Mesendoderm (in vitro differentiated cells): Measurements from ENCODE around the gene LRRN1. TPM values are rescaled to one million over a fixed set of nuclear protein-coding genes. Genes with fewer than 3 reads are reported as not detected.
A peak's percentile ranks its signal among the peaks of the same experiment; 100 is the strongest.

Experiments
- DNase-seq: peaks from one replicate; pipeline ENCODE4 v3.0.0; 2013
- H2AK5ac ChIP-seq: 2 replicates; pipeline ENCODE4 v1.6.1; 2013; ENCODE audit warnings: low read length, inconsistent platforms
- H2BK120ac ChIP-seq: 2 replicates; pipeline ENCODE4 v1.6.1; 2013; ENCODE audit warnings: low read depth, mild to moderate bottlenecking, low read length, moderate library complexity, mixed read lengths
- H2BK15ac ChIP-seq: replicated peaks from 2 replicates; pipeline ENCODE4 v1.6.1; 2013; ENCODE audit warnings: low read depth, mild to moderate bottlenecking, moderate library complexity
- H2BK5ac ChIP-seq: 2 replicates; pipeline ENCODE4 v1.6.1; 2013; ENCODE audit warnings: low read length, inconsistent platforms
- H3K18ac ChIP-seq: 2 replicates; pipeline ENCODE4 v1.6.1; 2013; ENCODE audit warnings: mild to moderate bottlenecking, low read length, mixed read lengths
- H3K23ac ChIP-seq: one replicate; pipeline ENCODE4 v1.6.1; 2013; ENCODE audit warnings: low read length
- H3K27ac ChIP-seq: 2 replicates; pipeline ENCODE4 v1.5.1; 2013; ENCODE audit warnings: low read depth, mild to moderate bottlenecking, inconsistent platforms, low read length, moderate library complexity
- H3K27me3 ChIP-seq: 2 replicates; pipeline ENCODE4 v1.6.1; 2013; ENCODE audit warnings: low read length, control low read depth, mild to moderate bottlenecking, inconsistent platforms; ENCODE audit not compliant: insufficient read depth, poor library complexity
- H3K36me3 ChIP-seq: 2 replicates; pipeline ENCODE4 v1.6.1; 2013; ENCODE audit warnings: low read length, inconsistent platforms; ENCODE audit not compliant: control insufficient read depth, insufficient read depth
- H3K4ac ChIP-seq: one replicate; pipeline ENCODE4 v1.6.1; 2013; ENCODE audit warnings: low read depth, mild to moderate bottlenecking, low read length, moderate library complexity
- H3K4me1 ChIP-seq: 2 replicates; pipeline ENCODE4 v1.6.1; 2013; ENCODE audit warnings: low read depth, low read length, inconsistent platforms; ENCODE audit not compliant: control insufficient read depth
- H3K4me2 ChIP-seq: 2 replicates; pipeline ENCODE4 v1.6.1; 2013; ENCODE audit warnings: low read length
- H3K4me3 ChIP-seq: 2 replicates; pipeline ENCODE4 v1.5.1; 2013; ENCODE audit warnings: mild to moderate bottlenecking, low read length
- H3K56ac ChIP-seq: one replicate; pipeline ENCODE4 v1.6.1; 2013; ENCODE audit warnings: low read length
- H3K79me1 ChIP-seq: 2 replicates; pipeline ENCODE4 v1.6.1; 2013; ENCODE audit warnings: low read length, inconsistent platforms
- H3K79me2 ChIP-seq: 2 replicates; pipeline ENCODE4 v1.6.1; 2013; ENCODE audit warnings: mild to moderate bottlenecking, low read length; ENCODE audit not compliant: control insufficient read depth, insufficient read depth
- H3K9ac ChIP-seq: 2 replicates; pipeline ENCODE4 v1.6.1; 2013; ENCODE audit warnings: low read length, inconsistent platforms
- H4K5ac ChIP-seq: one replicate; pipeline ENCODE4 v1.6.1; 2013; ENCODE audit warnings: low read length
- H4K8ac ChIP-seq: one replicate; pipeline ENCODE4 v1.6.1; 2013; ENCODE audit warnings: low read depth, mild to moderate bottlenecking, control low read depth, low read length, moderate library complexity
- WGBS: extraction: QIAGEN DNeasy Blood & Tissue Kit; methylation state at CpG from one replicate; pipeline ENCODE4 v1.1.7; 2013; ENCODE audit warnings: low lambda C conversion rate, missing lambda C conversion rate; ENCODE audit not compliant: insufficient coverage; ENCODE audit errors: extremely low coverage; 5-methylcytosine and 5-hydroxymethylcytosine counted together
- polyA plus RNA-seq, 2 experiments: library from polyadenylated mRNA; stranded (reverse); fragments of 200-250 nt; gene quantifications; one replicate each; pipeline ENCODE4 v1.2.3, GENCODE V29; 2013

Gene LRRN1
- polyA plus RNA-seq (2013, experiment 1 of 2): 50.3 TPM
- polyA plus RNA-seq (2013, experiment 2 of 2): 50.2 TPM

- peaks cover 3% of the 10 kb centered on the region for H3K4me1 ChIP-seq
- H3K79me2 ChIP-seq: peaks cover 28% of the 10 kb centered on the region
- H3K79me1 ChIP-seq: peaks cover 3% of the 10 kb centered on the region
- no peak within 1 kb of the TSS for H2BK15ac ChIP-seq
- H4K8ac ChIP-seq: no peak within 1 kb of the TSS
- H3K18ac ChIP-seq: peak within 1 kb of the TSS; percentile 70
- H3K27me3 ChIP-seq: no peaks in the 10 kb centered on the region
- H2BK5ac ChIP-seq: peak within 1 kb of the TSS; percentile 58
- peak within 1 kb of the TSS; percentile 73 for H3K4me2 ChIP-seq
- DNase-seq: peak; percentile 91
- H3K36me3 ChIP-seq: peaks cover 1% of the 10 kb centered on the region
- H2BK120ac ChIP-seq: peak within 1 kb of the TSS; percentile 86
- WGBS: no CpG with 5 or more reads among the region's 102 CpGs
- peak within 1 kb of the TSS; percentile 87 for H3K4me3 ChIP-seq
- peak within 1 kb of the TSS; percentile 93 for H3K9ac ChIP-seq
- no peak within 1 kb of the TSS for H3K23ac ChIP-seq
- peak within 1 kb of the TSS; percentile 98 for H3K27ac ChIP-seq
- H4K5ac ChIP-seq: no peak within 1 kb of the TSS
- H3K4ac ChIP-seq: peak within 1 kb of the TSS; percentile 44
- H3K56ac ChIP-seq: peak within 1 kb of the TSS; percentile 97
- H2AK5ac ChIP-seq: no peak within 1 kb of the TSS
Observed at GRCh38 chr3:3799173-3800079, at the start of gene LRRN1. Gene LRRN1, plus strand, starts transcription at chr3:3799431. Its CDS starts 45,211 bp downstream, at chr3:3844642.

GRCh38 chr3:3753416-3753815, 45.8 kb upstream of the LRRN1 start:
- no peak overlapping the region for H3K9ac ChIP-seq
- no peaks in the 10 kb centered on the region for H3K27me3 ChIP-seq
- H2BK120ac ChIP-seq: no peak overlapping the region
- peak; percentile 49 for DNase-seq
- no peaks in the 10 kb centered on the region for H3K79me2 ChIP-seq
- no peak overlapping the region for H3K23ac ChIP-seq
- H3K56ac ChIP-seq: no peak overlapping the region
- no peak overlapping the region for H3K4me2 ChIP-seq
- no CpG with 5 or more reads among the region's 3 CpGs for WGBS
- no peak overlapping the region for H2BK15ac ChIP-seq
- no peak overlapping the region for H4K5ac ChIP-seq
- no peak overlapping the region for H2BK5ac ChIP-seq
- H3K27ac ChIP-seq: no peak overlapping the region
- H3K36me3 ChIP-seq: no peaks in the 10 kb centered on the region
- no peak overlapping the region for H3K4me3 ChIP-seq
- no peak overlapping the region for H2AK5ac ChIP-seq
- no peak overlapping the region for H3K18ac ChIP-seq
- no peaks in the 10 kb centered on the region for H3K4me1 ChIP-seq
- no peak overlapping the region for H3K4ac ChIP-seq
- H3K79me1 ChIP-seq: no peaks in the 10 kb centered on the region
- H4K8ac ChIP-seq: no peak overlapping the region

GRCh38 chr3:3765661-3766060, 33.6 kb upstream of the LRRN1 start:
- Histone ChIP-seq H3K4me1 (peaks cover 2% of the 10 kb centered on the region), H3K27me3 (no peaks in the 10 kb centered on the region), H3K4me2 (no peak overlapping the region), H3K79me1 (no peaks in the 10 kb centered on the region), H3K56ac (no peak overlapping the region), H3K4me3 (no peak overlapping the region), H2BK120ac (no peak overlapping the region), H3K36me3 (no peaks in the 10 kb centered on the region), H3K23ac (no peak overlapping the region), H3K79me2 (no peaks in the 10 kb centered on the region), H3K9ac (no peak overlapping the region), H2AK5ac (no peak overlapping the region), H3K18ac (no peak overlapping the region), H2BK5ac (no peak overlapping the region), H2BK15ac (no peak overlapping the region), H4K5ac (no peak overlapping the region), H3K4ac (no peak overlapping the region), H4K8ac (no peak overlapping the region), H3K27ac (no peak overlapping the region)
- no CpG with 5 or more reads among the region's 4 CpGs for WGBS
- DNase-seq: no peak

GRCh38 chr3:3766140-3766539, 33.1 kb upstream of the LRRN1 start:
- no peak overlapping the region for H3K4me2 ChIP-seq
- no peak overlapping the region for H2BK5ac ChIP-seq
- no peaks in the 10 kb centered on the region for H3K36me3 ChIP-seq
- no peak overlapping the region for H3K4me3 ChIP-seq
- H2AK5ac ChIP-seq: no peak overlapping the region
- H3K4me1 ChIP-seq: peaks cover 2% of the 10 kb centered on the region
- no peaks in the 10 kb centered on the region for H3K79me2 ChIP-seq
- no peak overlapping the region for H3K18ac ChIP-seq
- H3K56ac ChIP-seq: no peak overlapping the region
- DNase-seq: no peak
- no peak overlapping the region for H3K4ac ChIP-seq
- no peak overlapping the region for H3K9ac ChIP-seq
- no peak overlapping the region for H4K8ac ChIP-seq
- WGBS: no CpG with 5 or more reads among the region's 1 CpG
- H3K79me1 ChIP-seq: no peaks in the 10 kb centered on the region
- H2BK15ac ChIP-seq: no peak overlapping the region
- no peak overlapping the region for H2BK120ac ChIP-seq
- no peak overlapping the region for H3K27ac ChIP-seq
- H3K23ac ChIP-seq: no peak overlapping the region
- no peak overlapping the region for H4K5ac ChIP-seq
- H3K27me3 ChIP-seq: no peaks in the 10 kb centered on the region

GRCh38 chr3:3771094-3771493, 28.1 kb upstream of the LRRN1 start:
- no peak overlapping the region for H3K56ac ChIP-seq
- H3K4me2 ChIP-seq: no peak overlapping the region
- no peaks in the 10 kb centered on the region for H3K27me3 ChIP-seq
- H3K27ac ChIP-seq: no peak overlapping the region
- no peak overlapping the region for H3K4me3 ChIP-seq
- no peak overlapping the region for H3K18ac ChIP-seq
- no peak overlapping the region for H3K9ac ChIP-seq
- DNase-seq: no peak
- H2BK15ac ChIP-seq: no peak overlapping the region
- H2BK120ac ChIP-seq: no peak overlapping the region
- no peak overlapping the region for H3K4ac ChIP-seq
- no peak overlapping the region for H4K8ac ChIP-seq
- no peaks in the 10 kb centered on the region for H3K4me1 ChIP-seq
- no peak overlapping the region for H3K23ac ChIP-seq
- no CpG with 5 or more reads among the region's 3 CpGs for WGBS
- no peaks in the 10 kb centered on the region for H3K79me2 ChIP-seq
- H2BK5ac ChIP-seq: no peak overlapping the region
- no peak overlapping the region for H4K5ac ChIP-seq
- H3K36me3 ChIP-seq: no peaks in the 10 kb centered on the region
- H2AK5ac ChIP-seq: no peak overlapping the region
- H3K79me1 ChIP-seq: no peaks in the 10 kb centered on the region
